GM21619 (cell line): ENCODE measurements around the gene ADAM22.

Experiments
- ATAC-seq: cut with Tn5 transposase; IDR thresholded peaks from one replicate; pipeline ENCODE4 v1.9.1; 2021; ENCODE audit not compliant: unreplicated experiment

The ADAM22 gene

DNA sequence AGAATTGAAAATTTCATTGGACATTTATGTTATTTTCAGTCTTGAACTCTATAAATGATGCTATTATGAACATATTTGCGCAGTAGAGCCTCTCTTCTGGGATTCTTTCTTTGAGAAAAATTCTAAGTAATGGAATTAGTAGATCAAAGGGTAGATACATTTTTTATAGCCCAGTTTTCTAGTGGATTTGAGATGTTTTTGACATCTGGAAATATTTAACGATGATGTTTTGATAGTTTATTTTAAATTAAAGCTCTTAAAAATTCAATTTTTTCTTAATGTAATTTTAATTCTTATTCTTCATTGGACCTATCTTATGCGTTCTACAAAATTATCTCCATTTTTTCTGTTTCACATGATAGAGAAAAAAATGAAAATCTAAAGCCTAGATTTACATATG, 103.0 kb downstream of the ADAM22 start:
- ATAC-seq, result no peak

DNA sequence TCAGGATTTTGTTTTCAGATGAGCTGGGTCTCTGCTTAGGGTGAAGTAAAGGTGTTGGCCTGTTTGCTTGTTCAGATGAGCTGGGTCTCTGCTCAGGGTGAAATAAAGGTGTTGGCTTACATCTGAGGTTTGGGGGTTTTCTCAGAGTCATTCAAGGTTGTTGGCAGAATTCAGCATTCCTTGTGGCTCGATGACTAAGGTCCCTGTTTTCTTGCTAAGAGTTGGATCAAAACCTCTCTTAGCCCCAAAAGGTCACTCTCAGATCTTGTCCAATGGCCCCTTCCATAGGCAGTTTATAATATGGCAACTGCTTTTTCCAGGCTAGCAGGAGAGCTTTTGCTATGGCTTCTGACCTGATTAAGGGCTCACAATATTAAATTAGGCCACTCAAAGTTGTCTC, 106.6 kb downstream of the ADAM22 start:
- no peak for ATAC-seq

DNA sequence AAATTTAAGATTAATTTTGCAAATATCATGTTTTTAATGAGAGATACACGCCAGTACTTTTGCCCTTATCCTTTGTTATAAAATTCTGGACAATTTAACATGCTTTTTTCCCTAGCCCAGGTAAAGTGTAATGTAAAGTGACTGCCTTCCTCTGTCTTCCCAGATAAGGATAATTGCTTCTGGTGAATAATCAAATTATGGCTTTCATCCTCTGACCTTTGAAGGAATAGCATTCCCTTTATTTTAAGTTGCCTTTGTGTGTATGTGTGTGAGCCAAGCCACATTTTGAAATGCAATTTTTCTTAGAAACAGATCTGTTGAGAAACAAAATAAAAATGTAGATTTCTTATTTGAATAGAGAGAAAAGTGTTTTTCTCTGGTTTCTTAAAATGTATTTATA, 107.5 kb downstream of the ADAM22 start:
- no peak for ATAC-seq

DNA sequence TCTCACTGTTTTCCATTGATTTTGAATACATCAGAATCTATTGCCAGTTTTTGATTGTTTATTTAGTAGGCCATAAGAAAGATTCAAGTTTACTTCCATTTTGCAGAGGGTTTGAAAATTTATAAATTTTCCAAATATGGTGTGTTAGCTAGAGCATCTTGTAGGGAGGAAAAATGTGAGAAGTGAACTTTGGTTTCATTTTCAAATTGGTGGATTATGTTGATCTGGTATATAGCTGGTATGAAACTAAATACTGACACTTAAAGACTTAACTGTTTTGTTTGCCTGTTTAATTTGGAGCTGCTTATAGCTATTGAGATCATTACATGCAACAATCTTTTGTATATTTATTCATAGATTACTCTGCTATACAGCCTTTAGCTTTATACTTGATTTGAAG, 108.1 kb downstream of the ADAM22 start:
- ATAC-seq, result no peak

DNA sequence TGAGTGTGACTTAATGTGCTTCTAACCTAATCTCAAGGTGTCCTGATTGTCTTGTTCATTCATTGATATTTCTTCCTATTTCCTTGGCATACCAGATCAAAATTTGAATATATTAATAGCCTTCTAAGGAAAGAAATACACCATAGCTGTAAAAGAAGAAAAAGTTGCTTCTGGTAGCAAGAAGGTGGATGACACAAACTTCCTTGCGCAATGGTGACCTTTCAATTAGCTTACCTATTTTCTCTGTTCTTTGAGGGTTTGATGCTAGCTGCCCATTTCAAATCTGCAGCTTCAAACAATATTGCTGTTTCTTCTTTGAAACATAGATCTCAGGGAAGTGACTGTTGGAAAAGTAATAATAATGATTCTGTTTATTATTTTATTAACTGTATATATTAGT, 108.8 kb downstream of the ADAM22 start:
- ATAC-seq, result no peak

DNA sequence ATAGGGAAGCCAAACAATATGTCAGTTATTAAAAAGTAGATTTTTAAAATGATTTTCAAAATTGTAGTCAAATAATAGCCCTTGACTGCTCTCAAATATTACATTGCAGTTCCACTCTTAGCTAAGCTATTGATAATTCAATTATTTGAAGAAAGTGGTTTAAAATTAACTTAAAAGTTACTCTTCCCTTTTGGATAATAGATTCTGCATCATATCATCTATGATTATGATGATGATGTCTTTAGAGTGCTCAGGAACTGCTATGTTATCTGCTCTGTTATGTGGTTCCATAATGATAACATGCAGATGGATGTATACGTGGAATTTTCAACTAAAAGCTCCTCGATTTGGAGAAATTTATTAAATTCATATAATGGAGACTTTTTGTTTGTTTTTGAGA, 110.0 kb downstream of the ADAM22 start:
- no peak for ATAC-seq

DNA sequence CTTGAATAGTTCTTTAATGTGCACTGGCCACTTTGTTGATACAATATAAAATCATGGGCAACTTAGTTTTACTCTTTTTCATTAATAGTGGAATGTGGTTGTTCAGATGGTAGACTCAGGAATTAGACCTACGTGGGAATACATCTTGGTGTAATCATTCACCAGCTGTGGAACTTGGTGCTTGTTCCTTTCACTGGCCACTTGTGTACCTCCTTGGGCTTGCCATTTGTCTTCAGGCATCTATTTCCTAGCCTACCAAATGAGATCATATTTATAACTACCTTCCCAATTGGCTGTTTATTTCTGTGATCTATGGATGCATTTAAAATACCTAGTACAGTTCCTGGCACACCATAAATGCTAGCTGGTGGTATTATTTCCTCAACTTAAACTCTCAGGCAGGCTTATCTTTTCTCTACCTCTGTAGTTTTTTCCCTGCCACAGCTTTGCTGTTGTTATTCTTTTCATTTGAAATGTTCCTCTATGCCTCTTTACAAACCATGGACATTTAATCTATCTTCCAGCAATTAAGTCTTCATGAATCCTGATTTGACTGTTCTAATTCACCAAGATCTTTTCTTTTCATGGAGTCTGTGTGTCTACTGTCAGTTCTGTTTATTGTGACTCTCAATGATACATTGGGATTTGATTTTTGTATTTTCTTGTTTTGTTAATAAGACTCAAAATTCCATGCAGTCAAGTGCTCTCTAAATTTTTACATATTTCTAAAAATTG, 113.0 kb downstream of the ADAM22 start:
- no peak for ATAC-seq

DNA sequence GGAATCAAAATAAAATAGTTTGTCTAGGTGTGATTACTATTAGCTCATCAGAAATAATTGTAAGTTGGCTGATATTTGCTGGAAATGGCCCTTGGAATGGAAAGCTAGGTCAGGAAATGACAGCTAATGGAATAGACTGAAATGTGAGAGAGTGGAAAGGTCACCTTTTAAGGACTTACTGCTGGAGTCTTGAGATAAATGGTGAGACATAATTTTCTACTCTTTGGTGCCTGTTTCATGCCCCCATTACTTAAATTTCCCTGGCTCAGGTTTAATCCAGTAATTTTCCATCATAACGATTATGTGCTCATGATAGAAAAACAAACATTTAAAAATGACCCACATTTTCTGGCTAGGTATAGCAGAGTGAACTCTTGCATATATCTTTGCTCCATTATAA, 123.6 kb downstream of the ADAM22 start:
- no peak for ATAC-seq

DNA sequence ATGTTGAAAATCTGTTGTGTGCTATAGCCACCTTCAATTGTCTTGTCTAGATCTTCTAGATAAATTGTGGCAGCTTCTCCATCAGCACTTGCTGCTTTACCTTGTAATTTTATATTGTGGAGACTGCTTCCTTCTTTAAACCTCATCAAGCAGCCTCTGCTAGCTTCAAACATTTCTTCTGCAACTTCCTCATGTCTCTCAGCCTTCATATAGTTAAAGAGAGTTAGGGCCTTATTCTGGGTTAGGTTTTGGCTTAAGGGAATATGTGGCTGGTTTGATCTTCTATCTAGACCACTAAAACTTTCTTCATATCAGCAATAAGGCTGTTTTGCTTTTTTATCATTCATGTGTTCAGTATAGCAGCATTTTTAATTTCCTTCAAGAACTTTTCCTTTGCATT, 128.2 kb downstream of the ADAM22 start:
- no peak for ATAC-seq

DNA sequence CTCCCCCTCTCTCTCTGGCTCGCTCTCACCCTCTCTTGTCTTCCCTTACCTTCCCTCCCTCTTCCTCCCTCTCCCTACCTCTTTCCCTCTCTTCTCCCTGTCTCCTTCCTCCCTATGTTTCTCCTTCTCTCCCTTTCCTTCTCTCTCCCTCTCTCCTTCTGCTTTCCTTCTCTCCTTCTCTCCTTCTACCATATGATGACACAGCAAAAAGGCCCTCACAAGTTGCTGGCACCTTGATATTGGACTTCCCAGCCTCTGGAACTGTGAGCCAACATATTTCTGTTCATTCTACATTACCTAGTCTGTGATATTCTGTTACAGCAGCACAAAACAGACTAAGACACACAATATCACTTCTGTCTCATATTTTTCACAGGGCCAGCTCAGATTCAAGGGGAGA, 135.0 kb downstream of the ADAM22 start:
- no peak for ATAC-seq

DNA sequence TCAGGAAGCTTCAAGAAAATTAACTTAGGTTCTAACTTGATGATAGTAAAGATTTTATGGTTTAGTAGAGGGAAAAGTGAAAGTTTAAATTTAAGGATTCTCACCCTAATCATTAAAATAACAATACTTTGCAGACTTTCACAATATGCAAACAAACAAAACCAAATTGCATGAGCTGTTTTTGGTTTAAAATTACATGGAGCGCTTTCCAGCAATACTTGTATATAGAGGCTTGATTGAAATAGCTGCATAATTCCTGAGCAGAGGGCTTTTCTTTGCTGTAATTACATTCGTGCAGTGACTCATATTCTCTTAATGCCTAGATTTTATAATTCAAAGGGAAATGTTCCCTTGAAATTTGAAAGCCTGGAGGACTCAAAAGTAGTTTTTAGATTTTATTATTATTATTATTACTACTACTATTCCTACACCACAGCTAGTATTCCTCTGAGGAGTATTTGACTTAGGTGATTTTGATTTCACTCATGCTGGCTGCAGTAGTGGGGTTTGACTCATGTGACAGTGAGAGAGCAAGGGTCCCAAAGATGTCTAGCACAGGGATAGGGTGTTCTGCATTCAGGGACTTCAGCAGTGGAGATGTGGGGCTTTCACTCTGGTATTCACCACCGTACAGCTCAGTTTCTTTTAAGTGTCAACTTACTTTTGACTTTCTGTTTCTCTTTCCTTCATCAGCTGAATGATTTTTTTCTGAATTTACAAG, 138.1 kb downstream of the ADAM22 start:
- ATAC-seq, result peak; percentile 86

DNA sequence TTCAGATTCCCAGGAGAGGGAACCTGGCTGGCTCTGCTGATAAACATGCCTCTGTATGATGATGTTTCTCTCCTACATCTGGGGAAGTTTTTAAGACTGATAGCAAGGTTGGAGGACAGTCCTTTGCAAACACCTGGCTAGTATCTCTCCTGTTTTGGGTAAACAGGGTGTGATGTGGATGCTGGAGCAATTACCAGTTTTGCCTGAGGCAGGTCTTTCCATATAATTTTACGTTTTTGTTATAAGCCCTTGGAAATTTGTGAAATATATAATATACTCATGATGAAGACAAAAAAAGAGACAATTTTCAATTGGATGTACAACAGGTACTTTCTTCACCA, 138.6 kb downstream of the ADAM22 start:
- no peak for ATAC-seq

DNA sequence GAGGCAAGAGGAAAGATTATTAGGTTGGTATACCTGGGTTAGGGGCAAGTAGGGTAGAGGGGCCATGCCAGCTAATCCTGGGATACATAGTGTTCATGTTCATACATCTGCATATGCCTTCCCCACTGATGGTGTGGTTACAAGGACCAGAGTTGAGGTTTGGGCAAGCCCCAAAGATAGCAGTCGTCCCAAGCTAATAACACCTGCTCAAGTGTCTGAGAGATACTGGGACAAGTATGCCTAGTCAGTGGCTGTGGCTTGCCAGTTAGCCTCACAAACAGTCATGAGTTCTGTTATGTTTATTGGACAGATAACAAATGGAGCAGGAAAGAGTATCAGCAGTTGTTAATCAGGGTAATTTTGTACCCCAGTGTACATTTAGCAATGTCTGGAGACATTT, 139.6 kb downstream of the ADAM22 start:
- ATAC-seq, result no peak

DNA sequence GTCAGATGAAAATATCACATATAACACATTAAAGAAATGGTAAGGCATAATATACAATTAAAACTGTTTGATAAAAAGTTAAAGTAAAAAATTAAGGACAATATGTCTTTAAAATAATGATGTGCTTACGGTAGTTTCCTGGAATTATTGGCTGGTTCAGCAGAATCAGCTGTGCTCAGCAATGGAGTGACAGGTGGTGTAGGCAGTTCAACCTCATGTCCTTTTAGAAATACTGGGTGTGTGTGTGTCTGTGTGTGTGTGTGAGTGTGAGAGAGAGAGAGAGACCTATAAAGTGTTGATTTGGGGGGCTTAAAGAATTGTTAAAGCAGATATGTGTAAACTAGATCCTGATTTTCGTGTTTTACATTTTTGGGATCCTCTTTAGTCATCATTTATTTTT, 141.2 kb downstream of the ADAM22 start:
- no peak for ATAC-seq

DNA sequence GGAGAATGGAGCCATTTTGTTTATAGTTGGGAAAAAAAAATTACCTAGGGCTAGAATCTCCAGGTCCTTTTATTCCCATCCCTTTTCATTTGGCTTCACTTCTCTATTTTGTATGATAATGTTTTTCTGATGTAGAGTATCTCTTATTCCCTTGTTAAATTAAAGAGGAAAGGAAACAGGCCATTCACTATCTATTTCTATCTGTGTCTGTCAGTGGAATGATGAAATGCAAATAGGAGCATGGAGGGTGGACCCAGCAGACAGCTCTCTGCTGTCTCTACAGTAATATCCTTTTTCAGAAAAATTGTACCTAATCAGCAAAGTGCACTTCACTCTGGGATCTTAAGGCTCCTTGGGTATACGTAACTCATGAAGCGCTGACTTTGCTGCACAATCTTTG, 149.8 kb downstream of the ADAM22 start:
- no peak for ATAC-seq

DNA sequence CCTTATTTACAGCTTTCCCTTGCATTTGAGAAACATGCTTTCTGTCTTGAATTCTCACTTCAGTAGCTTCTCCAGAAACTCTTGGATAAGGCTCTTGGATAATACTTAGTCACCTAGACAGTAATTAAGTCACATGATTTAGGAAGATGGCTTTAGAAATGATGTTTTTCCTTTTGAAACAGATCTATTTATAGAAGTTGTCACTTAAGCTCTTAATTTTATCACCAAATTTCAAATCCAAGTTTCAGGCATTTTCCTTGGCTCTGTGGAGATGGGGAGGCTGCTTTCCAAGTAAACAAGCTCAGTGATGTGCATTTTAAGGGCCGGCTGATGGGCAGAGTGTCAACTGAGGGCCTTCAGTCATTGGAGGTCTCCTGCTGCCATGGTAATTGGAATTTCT, 155.5 kb downstream of the ADAM22 start:
- no peak for ATAC-seq

DNA sequence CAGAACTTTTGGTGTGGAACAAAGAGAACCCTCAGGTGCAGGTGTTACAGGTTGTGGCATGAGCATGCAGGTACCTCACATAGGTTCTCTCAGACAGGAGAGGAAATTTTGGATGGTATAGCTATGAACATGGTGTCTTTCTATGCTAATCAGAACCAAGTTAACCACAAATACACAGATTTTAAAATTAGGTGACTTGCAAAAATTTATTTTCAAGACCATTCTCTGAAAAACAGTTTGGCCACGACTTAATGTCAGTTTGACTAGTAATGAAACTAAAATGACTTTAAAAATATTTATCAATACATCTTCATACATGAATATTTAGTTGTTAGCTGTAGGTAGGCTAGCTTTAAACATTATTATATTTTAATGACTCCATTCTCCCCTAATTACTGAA, 156.2 kb downstream of the ADAM22 start:
- ATAC-seq, result no peak

DNA sequence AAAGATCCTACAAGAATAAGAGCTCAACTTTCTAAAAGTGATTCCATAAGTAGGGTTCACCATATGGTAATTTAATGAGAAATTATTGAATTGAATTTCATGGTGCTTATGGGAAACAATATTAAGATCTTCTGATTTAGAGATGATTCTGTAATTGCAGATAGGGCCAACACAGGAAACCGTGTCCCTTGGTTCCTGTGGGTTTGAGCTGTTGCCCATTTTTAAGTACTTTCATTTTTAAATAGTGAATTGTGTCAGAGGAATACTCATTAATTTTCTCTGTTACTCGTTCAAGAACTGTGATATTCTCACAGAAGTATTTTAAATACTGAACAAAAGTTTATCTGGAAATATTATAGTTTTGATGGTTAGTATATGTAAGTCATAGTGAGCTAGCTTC, 156.6 kb downstream of the ADAM22 start:
- peak; percentile 63 for ATAC-seq

DNA sequence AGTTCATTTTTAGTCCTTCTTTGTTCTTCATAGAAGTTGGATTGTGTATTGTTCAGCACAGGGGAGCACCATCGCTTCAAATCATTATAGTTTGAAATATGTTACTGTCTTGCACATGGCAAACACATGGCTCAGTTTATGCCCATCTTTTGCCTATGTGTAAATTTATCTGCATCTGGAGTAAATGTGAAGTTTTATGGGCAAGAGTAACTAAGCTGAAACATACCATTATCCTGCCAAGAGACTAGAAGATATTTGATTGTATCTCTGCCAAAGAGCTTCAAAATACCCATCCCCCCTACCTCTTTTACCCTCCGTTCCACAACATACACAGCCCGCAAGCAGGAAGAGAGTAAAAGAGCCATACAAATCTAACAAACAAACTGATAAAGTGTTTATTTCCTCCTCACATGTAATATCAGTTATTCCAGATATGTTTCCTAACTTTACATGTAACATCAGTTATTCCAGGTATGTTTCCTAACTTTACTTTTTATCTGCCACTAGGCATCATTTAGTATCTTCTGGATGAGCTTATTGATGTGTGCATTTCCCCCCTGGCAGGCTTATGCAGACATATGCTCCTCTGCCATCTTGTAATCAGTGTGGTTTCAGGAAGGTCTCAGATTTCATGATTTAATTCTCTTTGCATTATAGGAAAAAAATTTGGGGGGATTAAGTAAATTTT, 158.1 kb downstream of the ADAM22 start:
- ATAC-seq, result no peak

DNA sequence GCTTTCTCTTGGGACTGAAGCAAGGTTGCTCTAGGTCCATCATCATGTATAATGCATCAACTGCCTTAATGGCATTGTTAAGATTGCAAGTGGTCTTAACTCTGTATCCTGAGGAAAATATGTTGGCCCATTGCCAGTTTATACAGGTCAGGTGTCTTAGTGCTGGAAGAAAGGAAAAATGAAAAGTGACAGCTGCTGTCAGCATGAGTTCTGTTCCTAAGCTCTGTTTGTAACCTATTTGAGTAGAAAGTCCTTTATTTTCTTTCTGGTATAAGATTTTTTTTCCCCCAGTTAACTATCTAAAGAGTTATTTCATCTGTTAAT, 158.6 kb downstream of the ADAM22 start:
- no peak for ATAC-seq

DNA sequence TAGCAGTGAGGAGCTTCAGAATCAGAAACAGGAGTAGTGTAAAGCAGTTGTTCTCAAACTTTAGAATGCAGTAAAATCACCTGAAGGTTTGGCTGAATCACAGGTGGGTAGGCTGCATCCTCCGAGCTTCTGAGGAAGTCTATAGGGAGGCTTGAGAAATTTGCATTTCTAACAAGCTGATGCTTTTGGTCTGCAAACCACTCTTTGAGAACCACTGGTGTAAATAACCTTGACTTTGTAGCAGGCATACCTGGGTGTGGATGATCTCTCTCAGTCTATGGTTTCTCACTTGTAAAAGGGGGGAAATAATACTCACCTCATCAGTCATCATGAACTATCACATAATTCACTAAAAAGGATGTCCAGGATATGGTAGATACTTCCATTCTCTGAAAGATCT, 167.7 kb downstream of the ADAM22 start:
- no peak for ATAC-seq

DNA sequence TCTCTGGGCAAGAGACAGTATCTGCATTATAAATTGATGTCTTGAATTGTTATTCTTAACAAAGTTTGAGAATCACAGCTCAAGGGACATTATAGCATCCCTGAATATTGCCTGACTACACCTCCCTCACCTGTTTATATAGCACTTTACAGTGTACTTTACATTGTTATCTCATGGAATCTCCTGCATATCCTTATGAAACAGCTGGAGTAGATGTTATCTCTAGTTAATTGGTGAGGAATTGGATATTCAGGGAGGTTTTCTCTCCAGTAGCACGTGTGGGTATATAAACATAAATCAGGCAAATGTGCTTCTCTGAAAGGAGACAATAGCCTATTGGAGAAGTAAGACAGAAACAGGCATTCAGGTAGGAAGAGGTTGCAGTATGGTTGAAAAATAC, 168.6 kb downstream of the ADAM22 start:
- ATAC-seq, result no peak

DNA sequence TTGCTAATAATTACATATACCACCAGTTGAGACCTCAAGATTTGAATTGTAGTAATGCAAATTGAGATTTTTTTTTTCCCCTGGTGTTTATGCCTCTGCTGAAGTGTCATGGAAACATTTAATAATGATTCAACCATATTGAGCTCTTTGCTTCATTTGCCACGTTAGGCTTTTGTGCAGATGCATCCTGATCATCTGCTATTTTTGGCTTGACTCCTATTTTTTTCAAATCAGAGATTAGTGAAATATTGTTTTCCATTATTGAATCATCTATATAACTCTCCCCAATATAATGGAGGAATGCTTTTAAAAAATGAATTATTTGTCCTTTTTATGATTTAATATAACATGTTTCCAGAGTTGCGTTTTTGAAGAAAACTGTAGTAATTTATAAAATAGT, 170.7 kb downstream of the ADAM22 start:
- ATAC-seq, result no peak
